Liver (tissue), 9 donors: ENCODE data around the gene TMEM129. TPM values are rescaled to one million over a fixed set of nuclear protein-coding genes. Genes with fewer than 3 reads are reported as not detected.

Experiments
- DNase-seq: peaks from one replicate; pipeline ENCODE4 v3.0.0-alpha.2; 2017; ENCODE audit warnings: low spot score
- H3K27ac ChIP-seq, 2 donors: one replicate each; pipeline ENCODE4 v1.7.0; 2013; ENCODE audit warnings: inconsistent platforms in 2 of 2, low read length in 2 of 2, control low read depth in 1 of 2, low read depth in 1 of 2, mild to moderate bottlenecking in 1 of 2
- H3K27me3 ChIP-seq, 4 donors: one replicate each; pipeline versions ENCODE4 v1.6.1 to v1.7.0; 2013; ENCODE audit warnings: low read length in 3 of 4, inconsistent platforms in 1 of 4, mild to moderate bottlenecking in 1 of 4, moderate library complexity in 1 of 4; ENCODE audit not compliant: control insufficient read depth in 4 of 4, insufficient read depth in 4 of 4
- H3K36me3 ChIP-seq, 4 donors: one replicate each; pipeline versions ENCODE4 v1.6.1 to v1.7.0; 2013; ENCODE audit warnings: low read length in 3 of 4, mild to moderate bottlenecking in 3 of 4, low read depth in 1 of 4, moderate library complexity in 1 of 4; ENCODE audit not compliant: control insufficient read depth in 4 of 4, insufficient read depth in 3 of 4
- H3K4me1 ChIP-seq, 4 donors: one replicate each; pipeline versions ENCODE4 v1.6.1 to v1.7.0; 2013; ENCODE audit warnings: low read length in 3 of 4, mild to moderate bottlenecking in 3 of 4, moderate library complexity in 1 of 4; ENCODE audit not compliant: control insufficient read depth in 4 of 4, insufficient read depth in 4 of 4
- H3K4me3 ChIP-seq, 3 donors: one replicate each; pipeline versions ENCODE4 v1.6.1 to v1.7.0; 2013; ENCODE audit warnings: low read length in 3 of 3, control low read depth in 1 of 3, low read depth in 1 of 3, mild to moderate bottlenecking in 1 of 3
- H3K9ac ChIP-seq, 2 donors: one replicate each; pipeline ENCODE4 v1.7.0; 2013; ENCODE audit warnings: low read length in 2 of 2, mild to moderate bottlenecking in 2 of 2, moderate library complexity in 2 of 2, control low read depth in 1 of 2, low read depth in 1 of 2
- H3K9me3 ChIP-seq, 4 donors: one replicate each; pipeline versions ENCODE4 v1.6.1 to v1.7.0; 2013; ENCODE audit warnings: low read length in 3 of 4; ENCODE audit not compliant: control insufficient read depth in 4 of 4
- CTCF ChIP-seq: fragments of 150-350 bp; IDR thresholded peaks from 2 replicates; pipeline ENCODE4 v1.5.1; 2017; ENCODE audit warnings: improper control_type of control experiment, low read depth, low read length; ENCODE audit not compliant: missing input control
- EGR1 ChIP-seq, 2 donors: IDR thresholded peaks; 2 replicates each; pipeline ENCODE4 v1.6.1; 2016 to 2018; ENCODE audit warnings: antibody characterized with exemption in 2 of 2, low read depth in 2 of 2
- FOXA2 ChIP-seq: IDR thresholded peaks from 2 replicates; pipeline ENCODE4 v1.6.1; 2016; ENCODE audit warnings: antibody characterized with exemption
- GABPA ChIP-seq, 2 donors: IDR thresholded peaks in 1 of 2; conservative IDR thresholded peaks in 1 of 2; 2 replicates each; pipeline ENCODE4 v1.6.1; 2016; ENCODE audit warnings: antibody characterized with exemption in 2 of 2, mild to moderate bottlenecking in 1 of 2, moderate library complexity in 1 of 2
- HNF4A ChIP-seq, 2 donors: conservative IDR thresholded peaks; 2 replicates each; pipeline ENCODE4 v1.6.1; 2016; ENCODE audit warnings: antibody characterized with exemption in 2 of 2, mild to moderate bottlenecking in 2 of 2
- HNF4G ChIP-seq: IDR thresholded peaks from 2 replicates; pipeline ENCODE4 v1.6.1; 2016; ENCODE audit warnings: antibody characterized with exemption
- JUND ChIP-seq, 2 donors: IDR thresholded peaks; 2 replicates each; pipeline ENCODE4 v1.6.1; 2016; ENCODE audit warnings: antibody characterized with exemption in 2 of 2
- MAX ChIP-seq: IDR thresholded peaks from 2 replicates; pipeline ENCODE4 v1.6.1; 2016; ENCODE audit warnings: antibody characterized with exemption
- NR2F2 ChIP-seq: IDR thresholded peaks from 2 replicates; pipeline ENCODE4 v1.6.1; 2016; ENCODE audit warnings: antibody characterized with exemption
- REST ChIP-seq: IDR thresholded peaks from 2 replicates; pipeline ENCODE4 v1.6.1; 2016; ENCODE audit warnings: antibody characterized with exemption, mild to moderate bottlenecking
- RXRA ChIP-seq, 2 donors: IDR thresholded peaks; 2 replicates each; pipeline ENCODE4 v1.6.1; 2017 to 2018; ENCODE audit warnings: antibody characterized with exemption in 2 of 2, mild to moderate bottlenecking in 1 of 2
- SP1 ChIP-seq: IDR thresholded peaks from 2 replicates; pipeline ENCODE4 v1.6.1; 2018; ENCODE audit warnings: antibody characterized with exemption, mild to moderate bottlenecking
- TAF1 ChIP-seq: conservative IDR thresholded peaks from 2 replicates; pipeline ENCODE4 v1.6.1; 2016; ENCODE audit warnings: antibody characterized with exemption, mild to moderate bottlenecking
- YY1 ChIP-seq: IDR thresholded peaks from 2 replicates; pipeline ENCODE4 v1.6.1; 2016; ENCODE audit warnings: antibody characterized with exemption, mild to moderate bottlenecking
- ZBTB33 ChIP-seq: IDR thresholded peaks from 2 replicates; pipeline ENCODE4 v1.6.1; 2016; ENCODE audit warnings: antibody characterized with exemption
- WGBS: extraction: QIAGEN DNeasy Blood & Tissue Kit; methylation state at CpG from one replicate; pipeline ENCODE4 v1.1.7; 2013; 5-methylcytosine and 5-hydroxymethylcytosine counted together
- polyA plus RNA-seq, 2 donors: library from polyadenylated mRNA; stranded (reverse) in 1 of 2; unstranded in 1 of 2; fragments of 200-250 nt in 1 of 2; fragments of >200 nt in 1 of 2; fragmentation: Nextera tagmentation in 1 of 2; extraction: Ambion mirVana in 1 of 2; gene quantifications; one replicate each; pipeline versions ENCODE4 v1.2.1 to v1.2.3, GENCODE V29; 2013 to 2015
- total RNA-seq, 2 donors: library from RNA; depleted of rRNA; stranded (reverse); fragments of >200 nt; gene quantifications; one replicate each; pipeline ENCODE4 v1.2.3, GENCODE V29; 2014
- donor health status: healthy.
- donor health status: healthy.
- donor health status: healthy.
- donor health status: healthy.
- donor health status: healthy.

Gene TMEM129
- total and polyA plus RNA-seq, 4 donors = 12.2 to 37.0 (median 21.8) TPM

- DNase-seq = peak; percentile 96
- Histone ChIP-seq H3K9ac (peak within 1 kb of the TSS; percentile 87 to 90), H3K27me3 (no peaks in the 10 kb centered on the region), H3K4me3 (peak within 1 kb of the TSS; percentile 81 to 94 (median 87)), H3K36me3 (peaks cover 0 to 2% (median under 1%) of the 10 kb centered on the region in 4 donors), H3K9me3 (no peaks in the 10 kb centered on the region), H3K27ac (peak within 1 kb of the TSS; percentile 96 to 100), H3K4me1 (peaks cover 6 to 34% (median 21%) of the 10 kb centered on the region in 4 donors)
- TF ChIP-seq EGR1 (IDR thresholded peaks at IDR 0.05; ENCODE audit: low read depth in 2 of 2) (peak; percentile 51 to 72), HNF4G (no peak), RXRA (IDR thresholded peaks at IDR 0.05) (peak; percentile 6 to 13), MAX (no peak), HNF4A (conservative IDR thresholded peaks at IDR 0.05) (no peak), CTCF (no peak), FOXA2 (no peak), REST (peak; percentile 47), TAF1 (no peak), ZBTB33 (no peak), GABPA (IDR thresholded peaks at IDR 0.05 in 1 of 2, conservative IDR thresholded peaks at IDR 0.05 in 1 of 2) (peak in 1 of 2 donors; percentile 81), JUND (IDR thresholded peaks at IDR 0.05) (no peak), NR2F2 (no peak), SP1 (peak; percentile 80), YY1 (no peak)
- under 1% methylated on average over 98 of the region's 98 CpGs for WGBS
Measured at GRCh38 chr4:1712216-1713002, 8.7 kb downstream of the TMEM129 start, which contains the start of gene SLBP. Gene SLBP, minus strand, starts transcription at chr4:1712319. Its CDS starts 131 bp downstream, at chr4:1712188.
